Natural killer cell treated with Interleukin-12 subunit alpha and Interleukin-12 subunit beta and Interleukin-15 and Interleukin-18, amount 100 ng/mL, for 72 hours (primary cell): ENCODE results near the gene MEGF6. TPM values are rescaled to one million over a fixed set of nuclear protein-coding genes. Genes with fewer than 3 reads are reported as not detected.
A peak's percentile ranks its signal among the peaks of the same experiment; 100 is the strongest.

Experiments used
- ATAC-seq, 2 donors: fragments of 150-1000 bp; cut with Tn5 transposase in 1 of 2; sonication (Bioruptor Pico), chemical (Tn5 transposase) in 1 of 2; 2 replicates each; pipeline ENCODE4 v1.10.0; 2021
- DNase-seq: peaks from one replicate; pipeline ENCODE4 v3.0.0; 2022; ENCODE audit warnings: low spot score
- H3K27ac Mint-ChIP-seq, 2 donors: 1 replicate in 1 of 2; 2 replicates in 1 of 2; pipeline ENCODE4 v1.8.0; 2022; ENCODE audit warnings: mixed read lengths in 2 of 2, mild to moderate bottlenecking in 1 of 2, moderate library complexity in 1 of 2
- H3K27me3 Mint-ChIP-seq, 2 donors: 1 replicate in 1 of 2; 2 replicates in 1 of 2; pipeline ENCODE4 v1.8.0; 2022; ENCODE audit warnings: mixed read lengths in 2 of 2
- H3K36me3 Mint-ChIP-seq: one replicate; pipeline ENCODE4 v1.8.0; 2022; ENCODE audit warnings: mixed read lengths
- H3K4me1 Mint-ChIP-seq, 2 donors: 1 replicate in 1 of 2; 2 replicates in 1 of 2; pipeline ENCODE4 v1.8.0; 2022; ENCODE audit warnings: low read depth in 2 of 2, mixed read lengths in 2 of 2, mild to moderate bottlenecking in 1 of 2
- H3K4me3 Mint-ChIP-seq: one replicate; pipeline ENCODE4 v1.8.0; 2022; ENCODE audit warnings: mixed read lengths
- H3K9me3 Mint-ChIP-seq: 2 replicates; pipeline ENCODE4 v1.8.0; 2022; ENCODE audit warnings: mixed read lengths
- total RNA-seq, 2 donors: library from RNA; stranded (reverse); gene quantifications; one replicate each; pipeline ENCODE4 v1.2.3, GENCODE V29; 2022

Gene MEGF6
- total RNA-seq, 2 donors from 2014 or later: 0.36 to 1.6 TPM

GRCh38 chr1:3498986-3499385 is 112.3 kb downstream of the MEGF6 start:
- no peaks in the 10 kb centered on the region for H3K9me3 Mint-ChIP-seq
- H3K36me3 Mint-ChIP-seq: no peaks in the 10 kb centered on the region
- DNase-seq (no peak), ATAC-seq (no peak)
- H3K4me1 Mint-ChIP-seq: no peaks in the 10 kb centered on the region
- no peaks in the 10 kb centered on the region for H3K27me3 Mint-ChIP-seq
- no peak overlapping the region for H3K4me3 Mint-ChIP-seq
- no peak overlapping the region for H3K27ac Mint-ChIP-seq

GRCh38 chr1:3498246-3498930 is 112.9 kb downstream of the MEGF6 start:
- DNase-seq: no peak
- H3K9me3 Mint-ChIP-seq: no peaks in the 10 kb centered on the region
- H3K27ac Mint-ChIP-seq: no peak overlapping the region
- no peak for ATAC-seq
- no peak overlapping the region for H3K4me3 Mint-ChIP-seq
- H3K27me3 Mint-ChIP-seq: no peaks in the 10 kb centered on the region
- H3K4me1 Mint-ChIP-seq: no peaks in the 10 kb centered on the region
- no peaks in the 10 kb centered on the region for H3K36me3 Mint-ChIP-seq

- Mint-ChIP-seq H3K4me3 (no peak overlapping the region), H3K4me1 (no peaks in the 10 kb centered on the region), H3K36me3 (no peaks in the 10 kb centered on the region)
Observed at GRCh38 chr1:3497521-3497920, 113.8 kb downstream of the MEGF6 start.

GRCh38 chr1:3496916-3497315 is 114.4 kb downstream of the MEGF6 start:
- no peak overlapping the region for H3K27ac Mint-ChIP-seq
- H3K9me3 Mint-ChIP-seq: no peaks in the 10 kb centered on the region
- DNase-seq (no peak), ATAC-seq (no peak)
- no peaks in the 10 kb centered on the region for H3K27me3 Mint-ChIP-seq
- H3K36me3 Mint-ChIP-seq: no peaks in the 10 kb centered on the region
- no peak overlapping the region for H3K4me3 Mint-ChIP-seq
- no peaks in the 10 kb centered on the region for H3K4me1 Mint-ChIP-seq

More at GRCh38 chr1:3497521-3497920, 113.8 kb downstream of the MEGF6 start:
- no peaks in the 10 kb centered on the region for H3K27me3 Mint-ChIP-seq
- H3K9me3 Mint-ChIP-seq: no peaks in the 10 kb centered on the region
- no peak overlapping the region for H3K27ac Mint-ChIP-seq
- no peak for DNase-seq
- no peak for ATAC-seq

- H3K4me3 Mint-ChIP-seq: no peak overlapping the region
- no peaks in the 10 kb centered on the region for H3K36me3 Mint-ChIP-seq
- no peaks in the 10 kb centered on the region for H3K9me3 Mint-ChIP-seq
- H3K27me3 Mint-ChIP-seq: no peaks in the 10 kb centered on the region
- ATAC-seq: no peak
- DNase-seq: no peak
- peaks cover 3 to 4% of the 10 kb centered on the region in 2 donors for H3K4me1 Mint-ChIP-seq
- no peak overlapping the region for H3K27ac Mint-ChIP-seq
Observed at GRCh38 chr1:3495776-3496745, 115.2 kb downstream of the MEGF6 start.

GRCh38 chr1:3494321-3495308 is 116.7 kb downstream of the MEGF6 start:
- no peaks in the 10 kb centered on the region for H3K9me3 Mint-ChIP-seq
- H3K27ac Mint-ChIP-seq: no peak overlapping the region
- no peaks in the 10 kb centered on the region for H3K36me3 Mint-ChIP-seq
- H3K4me3 Mint-ChIP-seq: no peak overlapping the region
- ATAC-seq (no peak), DNase-seq (no peak)
- peaks cover 4 to 5% of the 10 kb centered on the region in 2 donors for H3K4me1 Mint-ChIP-seq
- H3K27me3 Mint-ChIP-seq: no peaks in the 10 kb centered on the region

GRCh38 chr1:3492545-3493246 is 118.6 kb downstream of the MEGF6 start:
- ATAC-seq: no peak
- DNase-seq: no peak
- H3K36me3 Mint-ChIP-seq: no peaks in the 10 kb centered on the region
- H3K4me3 Mint-ChIP-seq: no peak overlapping the region
- H3K9me3 Mint-ChIP-seq: no peaks in the 10 kb centered on the region
- H3K27me3 Mint-ChIP-seq: no peaks in the 10 kb centered on the region
- no peak overlapping the region for H3K27ac Mint-ChIP-seq
- H3K4me1 Mint-ChIP-seq: peaks cover 4 to 5% of the 10 kb centered on the region in 2 donors

- Mint-ChIP-seq H3K27ac (no peak overlapping the region), H3K4me3 (peak overlapping the region; percentile 59), H3K9me3 (no peaks in the 10 kb centered on the region), H3K36me3 (no peaks in the 10 kb centered on the region), H3K4me1 (peaks cover 4 to 5% of the 10 kb centered on the region in 2 donors), H3K27me3 (no peaks in the 10 kb centered on the region)
- peak; percentile 77 to 87 for ATAC-seq
- DNase-seq: peak; percentile 82
Observed at GRCh38 chr1:3491291-3492246, 119.7 kb downstream of the MEGF6 start.

- Mint-ChIP-seq H3K27me3 (no peaks in the 10 kb centered on the region), H3K4me3 (no peak overlapping the region), H3K36me3 (no peaks in the 10 kb centered on the region), H3K4me1 (peaks cover 4 to 5% of the 10 kb centered on the region in 2 donors), H3K9me3 (no peaks in the 10 kb centered on the region), H3K27ac (no peak overlapping the region)
- no peak for DNase-seq
- no peak for ATAC-seq
Observed at GRCh38 chr1:3490046-3490745, 121.1 kb downstream of the MEGF6 start.

- no peak for ATAC-seq
- no peak overlapping the region for H3K4me3 Mint-ChIP-seq
- no peak for DNase-seq
- H3K4me1 Mint-ChIP-seq: peaks cover 4 to 5% of the 10 kb centered on the region in 2 donors
- peaks cover 0 to 2% of the 10 kb centered on the region in 2 donors for H3K27me3 Mint-ChIP-seq
- H3K27ac Mint-ChIP-seq: no peak overlapping the region
- H3K36me3 Mint-ChIP-seq: no peaks in the 10 kb centered on the region
- H3K9me3 Mint-ChIP-seq: no peaks in the 10 kb centered on the region
Observed at GRCh38 chr1:3488432-3488831, 122.9 kb downstream of the MEGF6 start.

GRCh38 chr1:3485016-3485415 is 126.3 kb downstream of the MEGF6 start:
- H3K4me1 Mint-ChIP-seq: no peaks in the 10 kb centered on the region
- no peak overlapping the region for H3K4me3 Mint-ChIP-seq
- H3K36me3 Mint-ChIP-seq: no peaks in the 10 kb centered on the region

More at GRCh38 chr1:3485016-3485415, 126.3 kb downstream of the MEGF6 start:
- Mint-ChIP-seq H3K27me3 (peaks cover 0 to 2% of the 10 kb centered on the region in 2 donors), H3K27ac (no peak overlapping the region), H3K9me3 (no peaks in the 10 kb centered on the region)
- ATAC-seq (no peak), DNase-seq (no peak)
